Activated T-cell treated with anti-CD3 and anti-CD28 coated beads, Interleukin-2, amount 50 U/mL, for 72 hours (primary cell): ENCODE results near the gene ICAM5. TPM values are rescaled to one million over a fixed set of nuclear protein-coding genes. Genes with fewer than 3 reads are reported as not detected.
"Not testable (repeated sequence)": the region's sequence is repeated elsewhere in the genome, so short reads cannot be mapped to it uniquely, and the experiment has no call there.

ENCODE experiments used
- ATAC-seq, 2 donors: fragments of 150-1000 bp; cut with Tn5 transposase; replicated peaks in 1 of 2; 2 replicates each; pipeline ENCODE4 v1.10.0; 2021; ENCODE audit warnings: moderate library complexity in 2 of 2, mild to moderate bottlenecking in 1 of 2
- DNase-seq, 2 donors: peaks; one replicate each; pipeline ENCODE4 v3.0.0; 2021 to 2022; ENCODE audit warnings: mixed read lengths in 1 of 2
- H3K27ac Mint-ChIP-seq: one replicate; pipeline ENCODE4 v1.8.0; 2022; ENCODE audit warnings: mild to moderate bottlenecking, moderate library complexity, mixed read lengths
- H3K27me3 Mint-ChIP-seq: one replicate; pipeline ENCODE4 v1.8.0; 2022; ENCODE audit warnings: low read depth, mixed read lengths
- H3K36me3 Mint-ChIP-seq, 2 donors: one replicate each; pipeline ENCODE4 v1.8.0; 2022; ENCODE audit warnings: mixed read lengths in 2 of 2, mild to moderate bottlenecking in 1 of 2; ENCODE audit not compliant: insufficient read depth in 2 of 2
- H3K4me1 Mint-ChIP-seq: one replicate; pipeline ENCODE4 v1.8.0; 2022; ENCODE audit warnings: low read depth, mixed read lengths
- H3K4me3 Mint-ChIP-seq, 2 donors: one replicate each; pipeline ENCODE4 v1.8.0; 2022; ENCODE audit warnings: mild to moderate bottlenecking in 2 of 2, mixed read lengths in 2 of 2, moderate library complexity in 2 of 2
- H3K9me3 Mint-ChIP-seq, 2 donors: one replicate each; pipeline ENCODE4 v1.8.0; 2022; ENCODE audit warnings: mixed read lengths in 2 of 2
- total RNA-seq, 2 donors: library from RNA; stranded (reverse); gene quantifications; one replicate each; pipeline ENCODE4 v1.2.3, GENCODE V29; 2022

Gene ICAM5
- total RNA-seq, 2 donors from 2014 or later: 3.1 to 3.8 TPM

GRCh38 chr19:10278935-10279334 lies 10.8 kb upstream of the ICAM5 start:
- H3K36me3 Mint-ChIP-seq: peaks cover 14 to 18% of the 10 kb centered on the region in 2 donors

GRCh38 chr19:10279737-10280442 lies 9.9 kb upstream of the ICAM5 start:
- Mint-ChIP-seq H3K27me3 (no peaks in the 10 kb centered on the region), H3K4me1 (peaks cover 28% of the 10 kb centered on the region), H3K36me3 (peaks cover 9 to 18% of the 10 kb centered on the region in 2 donors), H3K9me3 (no peaks in the 10 kb centered on the region), H3K27ac (peak overlapping the region; percentile 9), H3K4me3 (no peak overlapping the region)
- DNase-seq: no peak
- ATAC-seq: no peak

More at GRCh38 chr19:10278935-10279334, 10.8 kb upstream of the ICAM5 start:
- no peaks in the 10 kb centered on the region for H3K9me3 Mint-ChIP-seq
- no peaks in the 10 kb centered on the region for H3K27me3 Mint-ChIP-seq
- peak overlapping the region; percentile 13 for H3K27ac Mint-ChIP-seq
- peaks cover 31% of the 10 kb centered on the region for H3K4me1 Mint-ChIP-seq
- DNase-seq (no peak), ATAC-seq (no peak)
- no peak overlapping the region for H3K4me3 Mint-ChIP-seq

GRCh38 chr19:10282043-10282442 lies 7.7 kb upstream of the ICAM5 start:
- not testable (repeated sequence) for H3K9me3 Mint-ChIP-seq, H3K27me3 Mint-ChIP-seq, H3K4me3 Mint-ChIP-seq, H3K27ac Mint-ChIP-seq, ATAC-seq, DNase-seq
- Mint-ChIP-seq H3K4me1 (peaks cover 40% of the 10 kb centered on the region), H3K36me3 (peaks cover 9 to 22% of the 10 kb centered on the region in 2 donors)

GRCh38 chr19:10283301-10284064 lies 6.3 kb upstream of the ICAM5 start:
- Mint-ChIP-seq H3K4me1 (peaks cover 40% of the 10 kb centered on the region), H3K9me3 (no peaks in the 10 kb centered on the region), H3K4me3 (no peak overlapping the region), H3K27me3 (peaks cover 10% of the 10 kb centered on the region), H3K36me3 (peaks cover 6 to 18% of the 10 kb centered on the region in 2 donors), H3K27ac (no peak overlapping the region)
- no peak for ATAC-seq
- no peak for DNase-seq

GRCh38 chr19:10284065-10284959 lies 5.4 kb upstream of the ICAM5 start:
- Mint-ChIP-seq H3K4me3 (no peak overlapping the region), H3K4me1 (peaks cover 44% of the 10 kb centered on the region), H3K36me3 (peaks cover 3 to 20% of the 10 kb centered on the region in 2 donors), H3K9me3 (no peaks in the 10 kb centered on the region), H3K27ac (no peak overlapping the region), H3K27me3 (peaks cover 16% of the 10 kb centered on the region)
- no peak for ATAC-seq
- no peak for DNase-seq

- Mint-ChIP-seq H3K4me1 (peaks cover 43% of the 10 kb centered on the region), H3K27ac (no peak overlapping the region), H3K9me3 (no peaks in the 10 kb centered on the region), H3K4me3 (no peak overlapping the region), H3K27me3 (peaks cover 17% of the 10 kb centered on the region), H3K36me3 (peaks cover 1 to 16% of the 10 kb centered on the region in 2 donors)
- ATAC-seq: no peak
- DNase-seq: no peak
These were observed 4.8 kb upstream of the ICAM5 start for GRCh38 chr19:10284960-10285278.

- Mint-ChIP-seq H3K4me1 (peaks cover 45% of the 10 kb centered on the region), H3K36me3 (peaks cover 0 to 15% of the 10 kb centered on the region in 2 donors), H3K27ac (no peak overlapping the region), H3K4me3 (no peak overlapping the region), H3K27me3 (peaks cover 21% of the 10 kb centered on the region), H3K9me3 (no peaks in the 10 kb centered on the region)
- DNase-seq: no peak
- ATAC-seq: no peak
These were observed 4.4 kb upstream of the ICAM5 start for GRCh38 chr19:10285393-10285792.

GRCh38 chr19:10286803-10287737 lies 2.7 kb upstream of the ICAM5 start, which contains the start of gene ICAM4:
TSS of gene ICAM4 (plus strand) at chr19:10286955. CDS start at chr19:10287013, 58 bp downstream.
- ATAC-seq (no peak), DNase-seq (peak; percentile 42 to 47)
- H3K9me3 Mint-ChIP-seq: no peaks in the 10 kb centered on the region
- H3K36me3 Mint-ChIP-seq: peaks cover 0 to 11% of the 10 kb centered on the region in 2 donors
- peaks cover 61% of the 10 kb centered on the region for H3K4me1 Mint-ChIP-seq
- H3K27ac Mint-ChIP-seq: no peak within 1 kb of the TSS
- peaks cover 38% of the 10 kb centered on the region for H3K27me3 Mint-ChIP-seq
- H3K4me3 Mint-ChIP-seq: peak within 1 kb of the TSS; percentile 52 to 71

GRCh38 chr19:10288662-10289166 lies 1.0 kb upstream of the ICAM5 start:
- H3K4me1 Mint-ChIP-seq: peaks cover 76% of the 10 kb centered on the region
- H3K27ac Mint-ChIP-seq: no peak overlapping the region
- no peaks in the 10 kb centered on the region for H3K9me3 Mint-ChIP-seq
- ATAC-seq (peak; percentile 18 to 20), DNase-seq (peak; percentile 56 to 63)
- H3K27me3 Mint-ChIP-seq: peaks cover 55% of the 10 kb centered on the region
- peaks cover 0 to 8% of the 10 kb centered on the region in 2 donors for H3K36me3 Mint-ChIP-seq
- H3K4me3 Mint-ChIP-seq: peak overlapping the region; percentile 83 to 91

GRCh38 chr19:10289167-10289835 lies 451 bp upstream of the ICAM5 start:
- H3K27ac Mint-ChIP-seq: no peak overlapping the region
- H3K9me3 Mint-ChIP-seq: no peaks in the 10 kb centered on the region
- peaks cover 0 to 6% of the 10 kb centered on the region in 2 donors for H3K36me3 Mint-ChIP-seq
- DNase-seq (peak; percentile 77 to 81), ATAC-seq (peak; percentile 48 to 57)
- H3K4me3 Mint-ChIP-seq: peak overlapping the region; percentile 83 to 91
- H3K4me1 Mint-ChIP-seq: peaks cover 76% of the 10 kb centered on the region
- H3K27me3 Mint-ChIP-seq: peaks cover 60% of the 10 kb centered on the region

GRCh38 chr19:10290357-10290875 lies 664 bp downstream of the ICAM5 start:
- Mint-ChIP-seq H3K27ac (peak overlapping the region; percentile 61), H3K36me3 (peaks cover 0 to 2% of the 10 kb centered on the region in 2 donors), H3K4me1 (peaks cover 77% of the 10 kb centered on the region), H3K9me3 (no peaks in the 10 kb centered on the region), H3K4me3 (peak overlapping the region; percentile 83 to 91), H3K27me3 (peaks cover 72% of the 10 kb centered on the region)
- no peak for ATAC-seq
- DNase-seq: peak; percentile 21 to 31
